GM12865 (cell line): Measurements from ENCODE around the gene BIN1.

ENCODE experiments used
- DNase-seq: peaks from one replicate; pipeline ENCODE4 v3.0.0; 2010; ENCODE audit warnings: low read depth
- H3K4me3 ChIP-seq: 2 replicates; pipeline ENCODE4 v1.5.1; 2011; ENCODE audit warnings: mild to moderate bottlenecking, low read depth, low read length, control low read depth
- CTCF ChIP-seq: IDR thresholded peaks from 2 replicates; pipeline ENCODE4 v1.5.1; 2011; ENCODE audit warnings: low read length, control low read depth, low read depth, inconsistent platforms; ENCODE audit not compliant: insufficient read depth; ENCODE audit errors: missing control alignments

The BIN1 gene

GRCh38 chr2:127076290-127076689, 30.7 kb downstream of the BIN1 start:
- no peak overlapping the region for H3K4me3 ChIP-seq
- no peak for TF ChIP-seq CTCF
- DNase-seq = no peak

GRCh38 chr2:127075821-127076220, 31.1 kb downstream of the BIN1 start:
- no peak for TF ChIP-seq CTCF
- no peak for DNase-seq
- no peak overlapping the region for H3K4me3 ChIP-seq

GRCh38 chr2:127074936-127075335, 32.0 kb downstream of the BIN1 start:
- TF ChIP-seq CTCF = no peak
- H3K4me3 ChIP-seq = no peak overlapping the region
- DNase-seq = no peak

- H3K4me3 ChIP-seq = no peak overlapping the region
- TF ChIP-seq CTCF = no peak
- DNase-seq = no peak
Observed at GRCh38 chr2:127074358-127074757, 32.6 kb downstream of the BIN1 start.

GRCh38 chr2:127072970-127073369, 34.0 kb downstream of the BIN1 start:
- no peak for TF ChIP-seq CTCF

GRCh38 chr2:127072396-127072795, 34.6 kb downstream of the BIN1 start:
- H3K4me3 ChIP-seq = no peak overlapping the region
- no peak for TF ChIP-seq CTCF
- DNase-seq = no peak

More at GRCh38 chr2:127072970-127073369, 34.0 kb downstream of the BIN1 start:
- no peak for DNase-seq
- H3K4me3 ChIP-seq = no peak overlapping the region

- no peak overlapping the region for H3K4me3 ChIP-seq
- no peak for TF ChIP-seq CTCF
- no peak for DNase-seq
Observed at GRCh38 chr2:127071901-127072328, 35.0 kb downstream of the BIN1 start.
